HUES48 (cell line): Measurements from ENCODE around the gene ALPL.
A peak's percentile ranks its signal among the peaks of the same experiment; 100 is the strongest.

Experiments used
- H3K27ac ChIP-seq: one replicate; pipeline ENCODE4 v1.7.0; 2013; ENCODE audit warnings: low read depth, low read length, inconsistent platforms
- H3K27me3 ChIP-seq: 2 replicates; pipeline ENCODE4 v1.6.1; 2013; ENCODE audit warnings: mild to moderate bottlenecking, low read length; ENCODE audit not compliant: control insufficient read depth, insufficient read depth
- H3K36me3 ChIP-seq: 2 replicates; pipeline ENCODE4 v1.6.1; 2013; ENCODE audit warnings: low read length; ENCODE audit not compliant: control insufficient read depth, insufficient read depth
- H3K4me1 ChIP-seq: 2 replicates; pipeline ENCODE4 v1.6.1; 2013; ENCODE audit warnings: mild to moderate bottlenecking, low read length; ENCODE audit not compliant: control insufficient read depth, insufficient read depth
- H3K4me3 ChIP-seq: 2 replicates; pipeline ENCODE4 v1.5.1; 2013; ENCODE audit warnings: mild to moderate bottlenecking, low read depth, low read length
- H3K9ac ChIP-seq: 2 replicates; pipeline ENCODE4 v1.6.1; 2013; ENCODE audit warnings: mild to moderate bottlenecking, low read depth, low read length, moderate library complexity
- H3K9me3 ChIP-seq: 2 replicates; pipeline ENCODE4 v1.6.1; 2013; ENCODE audit warnings: low read length; ENCODE audit not compliant: control insufficient read depth, insufficient read depth

Gene ALPL

DNA sequence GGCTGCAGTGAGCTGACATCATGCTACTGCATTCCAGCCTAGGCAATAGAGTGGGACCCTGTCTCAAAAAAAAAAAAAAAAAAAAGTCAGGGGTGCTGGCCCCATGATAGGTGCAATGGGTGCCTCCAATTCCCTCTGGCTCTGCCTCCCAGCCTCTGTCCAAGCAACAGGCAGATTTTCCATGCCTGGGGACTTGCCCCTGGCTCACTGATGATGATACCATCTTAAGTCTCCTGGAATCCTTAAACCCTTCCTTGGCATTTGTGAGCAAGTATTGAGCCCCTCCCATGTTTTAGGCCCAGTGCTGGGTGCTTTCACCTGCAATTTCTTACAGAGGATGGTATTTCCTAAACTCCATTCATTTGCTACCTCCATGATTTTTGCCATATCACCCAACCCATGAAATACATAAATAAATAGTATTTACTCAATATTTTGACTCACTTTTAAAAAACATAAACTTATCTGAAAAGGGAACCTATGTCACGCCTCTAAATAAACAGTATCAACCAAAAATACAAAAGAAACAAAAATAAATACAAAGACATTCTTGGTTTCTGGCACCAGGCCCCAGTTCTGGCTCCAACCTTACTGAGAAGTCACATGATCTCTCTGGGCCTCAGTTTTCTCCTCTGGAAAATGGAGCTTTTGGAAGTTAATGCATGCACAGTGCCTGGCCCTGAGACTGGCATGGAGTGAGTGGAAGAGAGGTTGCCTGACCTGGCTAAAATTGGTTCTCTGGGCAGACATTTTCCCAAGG is 1.5 kb upstream of the ALPL start:
- Histone ChIP-seq H3K9me3 (0 out of 2 replicates have a peak, but pooled peaks cover 2% of the 10 kb centered on the region), H3K27ac (no peak overlapping the region), H3K9ac (no peak overlapping the region), H3K4me1 (peaks cover 23% of the 10 kb centered on the region), H3K27me3 (peaks cover 13% of the 10 kb centered on the region), H3K36me3 (peaks cover 11% of the 10 kb centered on the region; the same call in 1 of the 2 replicates), H3K4me3 (no peak overlapping the region)

DNA sequence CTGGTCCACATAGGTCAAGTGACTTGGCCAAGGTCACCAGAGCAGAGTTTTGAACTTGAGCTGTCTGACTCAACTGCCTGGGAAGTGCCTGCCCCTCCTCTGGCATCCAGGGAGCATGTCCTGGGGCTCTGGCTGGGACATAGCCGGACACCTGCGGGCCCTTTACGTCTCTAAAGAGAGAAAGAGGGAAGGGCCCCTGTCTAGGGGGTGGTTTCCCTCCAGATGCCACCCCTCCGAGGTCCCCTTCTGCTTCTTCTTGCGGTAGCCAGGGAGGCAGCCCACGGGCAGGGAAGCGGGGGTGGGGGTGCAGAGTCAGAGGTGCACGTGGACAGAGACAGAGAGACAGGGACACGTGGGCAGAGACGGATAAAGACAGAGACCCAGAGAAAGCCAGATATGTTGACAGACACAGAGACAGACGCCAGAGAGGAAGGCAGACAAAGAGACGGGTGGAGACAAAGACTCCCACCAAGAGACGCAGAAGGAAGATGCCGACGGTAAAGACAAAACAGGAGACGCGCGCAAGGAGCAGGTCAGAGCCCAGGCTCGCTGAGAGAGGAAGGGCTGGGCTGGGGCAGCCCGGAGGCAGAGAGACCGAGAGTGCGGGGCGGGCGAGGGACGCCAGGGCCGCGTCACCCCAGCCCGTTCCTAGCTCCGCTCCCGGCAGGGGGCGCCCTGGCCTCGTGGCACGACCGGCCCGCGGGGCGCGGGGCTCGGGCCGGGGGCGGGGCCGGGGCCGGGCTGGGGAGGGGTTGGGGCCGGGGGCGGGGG is 458 bp upstream of the ALPL start:
- H3K9ac ChIP-seq, result peak overlapping the region; percentile 30
- no peak overlapping the region for H3K27ac ChIP-seq
- peak overlapping the region; percentile 89 for H3K4me3 ChIP-seq
- peaks cover 11% of the 10 kb centered on the region; the same call in 1 of the 2 replicates for H3K36me3 ChIP-seq
- H3K27me3 ChIP-seq, result peaks cover 13% of the 10 kb centered on the region
- peaks cover 23% of the 10 kb centered on the region for H3K4me1 ChIP-seq
- H3K9me3 ChIP-seq, result no peaks in the 10 kb centered on the region

DNA sequence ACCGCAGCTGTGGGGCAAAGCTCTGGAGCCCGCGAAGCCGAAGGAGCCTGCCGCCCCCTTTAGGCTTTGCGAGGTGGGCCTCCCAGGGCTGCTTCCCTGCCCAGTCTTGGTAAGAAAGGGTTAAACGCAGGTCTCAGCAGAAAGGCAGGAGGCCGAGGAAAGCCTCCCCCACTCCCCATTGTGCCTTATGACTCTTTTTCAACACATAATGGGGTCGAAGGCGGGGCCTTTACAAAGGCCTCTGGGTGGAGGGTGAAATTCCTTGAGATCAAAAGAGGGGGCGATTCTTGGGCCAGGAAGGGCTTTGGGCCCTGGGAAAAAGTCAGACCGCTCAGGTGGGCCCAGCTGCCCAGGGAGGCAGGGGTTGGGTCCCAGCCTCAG is 880 bp downstream of the ALPL start:
- peaks cover 13% of the 10 kb centered on the region for H3K27me3 ChIP-seq
- H3K9ac ChIP-seq, result peak overlapping the region; percentile 47; the same call in 1 of the 2 replicates
- H3K36me3 ChIP-seq, result peaks cover 11% of the 10 kb centered on the region; the same call in 1 of the 2 replicates
- peak overlapping the region; percentile 88 for H3K27ac ChIP-seq
- peaks cover 23% of the 10 kb centered on the region for H3K4me1 ChIP-seq
- no peaks in the 10 kb centered on the region for H3K9me3 ChIP-seq
- peak overlapping the region; percentile 89 for H3K4me3 ChIP-seq

DNA sequence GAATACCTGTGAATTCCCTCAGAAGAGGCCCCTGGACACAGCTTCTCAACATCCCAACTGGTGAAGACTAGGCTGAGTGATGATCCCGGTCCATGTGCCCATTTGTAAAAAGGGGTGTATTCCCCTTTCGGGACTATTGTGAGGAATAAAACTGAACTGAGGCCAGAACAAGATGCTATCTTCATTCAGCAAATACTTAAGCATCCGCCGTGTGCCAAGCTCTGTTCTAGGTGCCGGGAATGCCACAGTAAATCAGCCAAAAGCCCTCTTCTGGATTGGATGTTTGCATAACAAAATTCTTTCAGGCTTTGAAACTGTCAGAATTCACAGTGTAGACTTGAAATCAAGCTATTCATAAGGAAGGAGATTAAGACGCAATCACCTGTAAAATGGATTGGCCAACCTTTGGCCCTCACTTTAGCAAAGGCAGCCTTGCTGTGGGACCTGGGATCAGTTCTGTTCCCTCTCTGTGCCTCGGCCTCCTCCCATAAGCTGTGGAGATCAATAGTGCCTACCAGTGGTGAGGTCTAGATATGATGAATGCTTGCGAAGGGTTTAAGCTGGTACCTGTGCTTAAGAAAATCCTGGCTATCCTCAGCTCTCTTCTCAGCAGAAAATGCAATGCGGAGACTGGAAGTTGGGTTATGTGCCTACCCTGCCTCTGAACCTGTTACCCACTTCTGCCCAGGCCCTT is 1.8 kb downstream of the ALPL start:
- Histone ChIP-seq H3K4me3 (peak overlapping the region; percentile 89), H3K27ac (peak overlapping the region; percentile 88)

GRCh38 chr1:21511579-21512522 is 2.6 kb downstream of the ALPL start:
- no peak overlapping the region for H3K4me3 ChIP-seq
- no peaks in the 10 kb centered on the region for H3K9me3 ChIP-seq
- H3K36me3 ChIP-seq, result peaks cover 11% of the 10 kb centered on the region; the same call in 1 of the 2 replicates
- no peak overlapping the region for H3K9ac ChIP-seq
- H3K27me3 ChIP-seq, result peaks cover 13% of the 10 kb centered on the region
- peaks cover 26% of the 10 kb centered on the region for H3K4me1 ChIP-seq
- H3K27ac ChIP-seq, result no peak overlapping the region

More for the DNA sequence above, 1.8 kb downstream of the ALPL start:
- peaks cover 11% of the 10 kb centered on the region; the same call in 1 of the 2 replicates for H3K36me3 ChIP-seq
- H3K27me3 ChIP-seq, result peaks cover 13% of the 10 kb centered on the region
- H3K9ac ChIP-seq, result no peak overlapping the region
- no peaks in the 10 kb centered on the region for H3K9me3 ChIP-seq
- peaks cover 23% of the 10 kb centered on the region for H3K4me1 ChIP-seq

DNA sequence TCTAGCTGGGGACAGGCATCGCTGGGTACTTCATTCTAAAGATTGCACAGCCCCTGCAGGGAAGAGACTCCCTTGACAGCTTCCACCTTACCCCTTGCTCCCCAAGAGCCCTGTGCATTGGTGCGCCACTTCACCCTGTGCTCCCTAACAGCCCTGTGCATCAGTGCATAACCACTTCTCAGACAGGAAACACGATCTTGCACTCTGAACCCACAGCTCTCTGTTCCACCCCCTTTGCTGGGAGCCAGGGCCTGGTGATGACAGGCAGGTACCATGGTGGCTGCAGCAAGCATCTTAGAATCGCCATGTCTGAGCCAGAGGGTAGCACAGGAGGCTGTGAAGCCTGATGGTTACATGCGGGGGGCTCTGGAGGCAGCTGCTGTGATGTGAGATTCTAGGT is 5.0 kb downstream of the ALPL start:
- peaks cover 43% of the 10 kb centered on the region for H3K4me1 ChIP-seq
- H3K9me3 ChIP-seq, result no peaks in the 10 kb centered on the region
- peaks cover 11% of the 10 kb centered on the region; the same call in 1 of the 2 replicates for H3K36me3 ChIP-seq
- no peak overlapping the region for H3K4me3 ChIP-seq
- H3K9ac ChIP-seq, result no peak overlapping the region
- no peak overlapping the region for H3K27ac ChIP-seq
- H3K27me3 ChIP-seq, result no peaks in the 10 kb centered on the region

DNA sequence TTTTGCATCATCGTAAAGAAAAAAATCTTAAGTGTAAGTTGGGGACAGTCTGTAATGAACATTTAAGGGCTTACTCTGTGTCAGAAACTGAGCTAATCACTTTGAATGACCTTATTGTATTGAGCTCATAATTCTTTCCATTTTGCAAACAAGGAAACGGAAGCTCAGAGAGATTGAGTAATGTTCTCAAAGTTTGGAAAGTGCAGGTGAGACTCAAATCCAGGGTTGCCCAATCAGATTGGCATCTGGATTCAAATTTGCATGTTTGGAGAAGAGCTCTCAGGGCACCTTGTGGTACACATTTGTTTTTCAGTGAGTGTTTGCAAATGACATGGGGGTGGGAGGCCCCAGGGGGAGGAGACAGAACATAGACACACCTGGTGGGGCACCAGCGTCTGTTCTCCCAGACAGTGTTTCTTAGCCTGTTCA is 8.0 kb downstream of the ALPL start:
- H3K36me3 ChIP-seq, result peaks cover 5% of the 10 kb centered on the region; the same call in 1 of the 2 replicates
- no peak overlapping the region for H3K9ac ChIP-seq
- H3K4me1 ChIP-seq, result peaks cover 34% of the 10 kb centered on the region
- H3K9me3 ChIP-seq, result no peaks in the 10 kb centered on the region
- H3K4me3 ChIP-seq, result no peak overlapping the region
- no peaks in the 10 kb centered on the region for H3K27me3 ChIP-seq
- no peak overlapping the region for H3K27ac ChIP-seq

DNA sequence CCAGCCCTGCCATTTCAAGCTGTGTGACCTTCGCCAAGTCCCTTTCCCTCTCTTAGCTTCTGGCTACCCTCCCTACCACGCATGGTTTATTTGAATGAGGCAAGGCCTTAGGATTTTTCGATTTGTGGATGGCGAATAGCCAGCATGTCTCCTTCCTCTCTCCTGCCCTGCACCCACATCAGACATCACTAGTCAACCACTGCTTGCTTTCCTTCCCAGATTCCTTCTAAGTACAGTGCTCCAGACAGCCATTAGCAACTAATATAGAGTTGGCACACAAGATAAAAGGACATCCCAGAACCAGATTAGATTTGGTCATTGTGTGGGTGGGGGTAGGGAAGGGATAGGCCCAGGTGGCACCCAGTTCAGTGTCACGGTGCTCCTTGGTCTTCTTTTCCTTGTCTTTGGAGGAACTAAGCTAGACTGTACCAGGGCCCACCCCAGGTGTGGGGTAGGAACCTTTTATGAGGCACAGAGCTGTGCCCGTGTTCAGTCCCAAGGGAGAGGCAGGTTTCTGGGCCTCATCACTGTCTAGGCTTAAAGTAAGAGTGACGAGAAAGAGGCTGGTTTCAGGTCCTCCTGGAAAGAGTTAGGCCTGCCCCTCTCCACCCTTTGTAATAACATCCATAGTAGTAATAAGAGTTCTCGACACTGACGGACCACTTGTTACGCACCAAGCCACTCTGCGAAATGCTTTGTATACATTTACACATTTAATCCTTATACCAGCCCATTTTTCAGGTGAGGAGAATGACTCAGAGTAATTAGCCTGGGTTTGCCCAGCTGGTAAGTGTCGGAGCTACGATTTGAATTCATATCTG is 8.6 kb downstream of the ALPL start:
- no peaks in the 10 kb centered on the region for H3K27me3 ChIP-seq
- no peak overlapping the region for H3K27ac ChIP-seq
- H3K4me1 ChIP-seq, result peaks cover 34% of the 10 kb centered on the region
- no peak overlapping the region for H3K4me3 ChIP-seq
- H3K9me3 ChIP-seq, result no peaks in the 10 kb centered on the region
- no peaks in the 10 kb centered on the region; the same call in 1 of the 2 replicates for H3K36me3 ChIP-seq
- H3K9ac ChIP-seq, result no peak overlapping the region

- H3K4me1 ChIP-seq, result peaks cover 34% of the 10 kb centered on the region
- H3K9me3 ChIP-seq, result no peaks in the 10 kb centered on the region
- H3K27me3 ChIP-seq, result no peaks in the 10 kb centered on the region
- H3K9ac ChIP-seq, result no peak overlapping the region
- H3K27ac ChIP-seq, result peak overlapping the region; percentile 19
- no peaks in the 10 kb centered on the region; the same call in 1 of the 2 replicates for H3K36me3 ChIP-seq
- H3K4me3 ChIP-seq, result no peak overlapping the region
Measured at GRCh38 chr1:21518774-21519455, 9.7 kb downstream of the ALPL start.
